Anterior cingulate cortex (tissue), 58 donors: ENCODE data around the gene FRRS1L.

Experiments used
- DNase-seq, 58 donors: peaks; one replicate each; lab custom pipeline; 2025; lab: John Stamatoyannopoulos, UW

Gene FRRS1L

DNA sequence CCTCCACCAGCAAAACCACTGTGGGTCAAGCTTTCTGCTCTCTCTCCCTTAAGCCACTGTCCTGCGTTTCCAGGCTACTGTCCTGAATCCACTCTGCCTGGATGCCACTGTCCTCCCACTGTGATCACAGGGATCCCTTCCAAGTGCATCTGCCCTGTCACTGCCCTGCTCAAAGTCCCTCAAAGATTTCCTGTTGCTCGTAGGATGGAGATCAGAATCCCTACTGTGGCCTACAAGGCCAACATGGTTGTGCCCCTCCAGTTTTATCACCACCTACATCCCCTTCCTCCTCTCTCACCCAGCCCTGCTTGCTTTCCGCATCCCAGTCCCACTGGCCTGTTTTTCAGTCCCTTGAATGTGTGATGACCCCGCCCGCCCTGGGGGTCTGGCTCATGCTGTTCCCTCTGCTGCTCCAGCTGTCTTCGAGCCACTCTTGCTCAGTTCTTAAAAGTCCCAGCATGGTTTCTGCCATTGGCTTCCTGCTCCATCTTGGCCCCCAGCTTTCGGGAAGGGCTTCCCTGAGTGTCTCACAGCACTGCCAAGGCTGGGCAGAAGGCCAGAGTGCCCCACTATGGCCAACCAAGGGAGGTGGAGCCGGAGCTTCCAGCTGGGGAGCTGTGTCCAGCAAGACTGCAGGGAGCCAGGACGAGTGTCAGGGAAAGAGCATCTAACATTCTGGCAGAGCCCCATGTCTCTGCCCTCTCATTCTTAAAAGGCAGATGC, 12.9 kb upstream of the FRRS1L start:
- peak in 48 of 58 donors; percentile 5 to 80 (median 38) for DNase-seq

DNA sequence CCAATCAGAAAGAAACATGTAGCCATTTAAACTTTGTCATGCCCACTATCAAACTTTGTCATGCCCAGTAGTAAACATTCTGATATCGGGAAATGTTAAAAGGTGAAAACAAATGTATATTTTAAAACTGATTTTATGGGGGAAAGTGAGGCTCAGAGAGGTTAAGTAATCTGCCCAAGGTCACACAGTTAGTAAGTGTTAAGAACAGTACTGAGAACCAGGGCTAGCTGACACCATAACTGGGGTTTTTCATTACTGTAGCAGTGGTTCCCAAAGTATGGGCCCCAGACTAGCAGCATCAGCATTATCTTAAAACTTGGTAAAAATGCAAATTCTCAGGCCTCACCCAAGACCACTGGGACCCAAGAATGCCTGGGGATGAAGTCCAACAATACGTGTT, 9.9 kb upstream of the FRRS1L start:
- DNase-seq: no peak

DNA sequence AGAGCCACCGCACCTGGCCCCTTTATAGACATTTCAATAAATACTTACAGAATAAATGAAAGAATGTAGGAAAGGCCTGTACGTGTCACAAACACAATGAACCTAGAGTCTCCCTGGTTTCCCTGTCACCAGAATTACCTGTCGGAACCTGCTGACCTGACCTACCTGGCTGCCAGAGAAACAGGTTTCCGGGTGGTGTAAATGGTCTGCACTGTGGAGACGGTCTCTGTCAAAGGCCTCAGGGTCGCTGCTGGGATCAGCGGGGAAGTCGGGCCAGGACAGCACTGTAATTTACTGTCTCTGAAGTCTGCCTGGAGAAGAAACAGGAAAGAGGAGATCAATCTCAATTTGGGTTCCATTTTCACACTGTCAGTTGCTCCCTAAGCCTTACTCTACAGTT, 9.3 kb upstream of the FRRS1L start:
- DNase-seq: no peak

DNA sequence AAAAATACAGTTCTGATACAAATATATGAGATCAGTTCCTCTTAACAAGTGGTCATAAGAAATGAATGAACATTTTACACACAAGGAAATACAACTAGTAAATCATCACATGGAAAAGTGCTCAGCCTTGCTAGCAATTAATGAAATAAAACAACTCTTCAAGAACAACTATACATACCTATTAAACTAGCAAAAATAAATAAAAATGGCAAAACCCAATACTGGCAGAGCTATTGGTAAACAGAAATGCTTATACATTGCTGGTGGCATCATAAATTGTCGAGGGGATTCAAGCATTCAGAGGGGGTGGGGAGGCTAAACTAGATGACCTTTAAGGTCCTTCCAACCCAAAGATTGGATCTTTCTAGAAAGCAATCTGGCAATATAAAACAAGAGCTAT, 5.9 kb upstream of the FRRS1L start:
- no peak for DNase-seq

DNA sequence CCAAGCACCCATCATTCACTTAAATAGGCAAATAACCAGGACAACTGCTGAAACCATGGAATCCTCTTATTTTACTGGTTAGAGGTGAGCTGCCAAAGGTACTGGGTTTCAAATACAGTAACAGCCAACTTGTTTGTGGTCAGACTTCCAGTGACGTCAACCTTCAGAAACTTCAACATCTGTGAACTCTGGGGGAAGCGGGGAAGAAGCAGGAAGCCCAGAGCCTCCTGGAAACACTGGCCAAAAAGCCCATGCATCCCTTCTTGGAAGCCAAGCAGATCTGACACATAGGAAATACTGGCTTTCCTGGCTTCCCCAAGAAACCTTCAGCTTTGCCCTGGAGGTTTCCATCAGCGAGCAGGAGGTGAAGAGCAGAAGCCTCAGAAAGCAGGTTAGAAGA, 4.9 kb upstream of the FRRS1L start:
- DNase-seq: no peak

DNA sequence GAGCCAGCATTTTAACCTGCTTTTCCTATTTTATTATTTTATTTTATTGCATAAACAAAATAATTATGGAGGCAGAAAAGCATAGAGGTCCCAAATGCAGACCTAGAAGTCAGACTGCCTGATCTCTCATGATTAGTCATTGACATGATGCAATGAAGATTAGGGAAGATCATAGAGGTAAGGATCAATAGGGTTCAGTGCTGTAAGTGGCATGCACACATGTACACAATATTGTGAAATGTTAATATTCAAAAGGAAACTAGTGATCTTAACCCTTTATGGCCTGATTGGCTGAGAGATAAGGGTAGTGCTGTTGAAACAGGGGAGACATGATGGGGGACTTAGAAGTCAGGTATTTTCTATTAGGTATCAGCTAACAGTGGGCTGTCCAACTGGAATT, 1.1 kb upstream of the FRRS1L start:
- DNase-seq: no peak

DNA sequence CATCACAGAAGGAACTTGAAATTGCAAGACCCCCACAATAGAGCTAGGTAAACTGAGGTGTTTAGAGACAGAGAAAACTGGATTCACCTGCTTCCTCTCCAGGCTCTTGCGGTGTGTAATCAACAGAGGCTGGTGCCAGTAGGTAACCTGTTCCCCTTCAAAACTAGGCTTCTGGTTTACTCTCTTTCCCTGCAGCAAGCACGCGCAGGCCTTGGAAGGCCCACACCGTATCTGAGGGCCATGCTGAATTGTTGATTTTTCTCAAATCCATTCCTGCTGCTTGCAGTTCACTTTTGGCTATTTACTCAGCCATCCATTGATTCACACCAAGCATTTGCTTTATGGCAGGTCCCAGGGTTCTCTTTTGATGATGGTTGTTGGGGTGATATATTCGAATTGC, 667 bp upstream of the FRRS1L start:
- DNase-seq: peak in 1 of 58 donors; percentile 15

DNA sequence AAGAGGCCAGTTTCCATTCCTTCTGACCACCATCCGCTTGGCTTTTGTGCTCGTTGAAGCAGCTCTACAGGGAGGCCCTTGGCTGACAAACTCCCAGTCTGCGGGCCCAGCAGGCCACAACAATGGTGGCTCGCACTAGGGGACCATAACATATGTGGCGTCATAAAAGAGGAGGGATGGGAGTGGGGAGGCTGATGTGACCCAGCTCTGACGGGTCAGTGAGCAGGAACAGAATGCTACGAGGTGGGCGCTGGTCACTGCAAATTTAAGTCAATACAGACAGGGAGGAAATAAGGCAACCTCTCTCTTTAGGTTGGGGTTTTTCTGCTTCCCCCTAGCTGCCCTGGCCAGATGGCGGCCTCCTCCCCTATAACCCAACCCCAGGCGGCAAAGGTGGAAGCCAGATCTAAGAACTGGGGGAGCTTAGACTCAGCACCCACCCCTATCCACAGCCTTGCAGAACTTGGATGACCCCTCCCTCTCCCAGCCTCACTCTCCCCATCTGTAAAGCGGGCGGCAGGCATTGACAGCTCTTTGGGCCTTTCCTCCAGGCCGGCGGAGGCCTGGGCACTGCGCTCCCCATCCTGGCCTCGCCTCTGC, 778 bp downstream of the FRRS1L start:
- DNase-seq: peak in 1 of 58 donors; percentile 8

DNA sequence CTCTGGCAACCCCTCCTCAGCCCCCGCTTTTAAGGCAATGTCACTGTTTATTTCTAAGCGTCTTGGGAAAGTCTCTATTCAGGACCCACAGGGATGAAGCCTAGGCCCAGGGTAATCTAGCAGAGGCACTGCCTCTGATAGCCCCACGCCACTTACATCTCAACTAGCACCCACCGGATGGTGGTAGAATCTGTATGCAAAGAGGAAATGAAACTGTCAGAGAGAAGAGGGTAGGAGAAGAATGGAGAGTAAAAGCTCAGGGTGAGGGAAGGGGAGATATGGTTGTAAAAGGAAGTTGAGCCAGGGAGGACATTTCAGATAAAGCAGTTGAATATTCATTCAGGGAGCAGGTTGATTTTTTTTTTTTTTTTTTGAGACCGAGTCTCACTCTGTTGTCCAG, 3.0 kb downstream of the FRRS1L start:
- DNase-seq: no peak

DNA sequence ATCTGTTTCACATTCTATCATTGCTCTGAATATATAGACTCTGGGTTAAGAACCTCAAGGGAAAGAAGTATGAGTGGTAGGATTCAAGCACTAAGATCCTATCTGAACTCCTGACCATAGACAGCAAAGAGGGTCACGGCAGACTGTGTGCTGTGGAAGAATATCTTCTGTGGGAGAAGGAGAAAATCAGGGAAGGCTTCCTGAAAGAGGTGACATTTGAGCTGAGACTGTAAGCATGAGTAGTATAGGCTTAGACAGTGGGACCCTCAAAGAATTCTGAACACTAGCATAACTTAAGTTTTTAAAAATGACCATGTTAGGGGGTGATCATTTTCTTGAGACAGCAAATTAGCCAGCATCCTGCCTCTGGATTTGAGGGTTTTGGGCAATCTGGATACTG, 3.9 kb downstream of the FRRS1L start:
- DNase-seq: no peak

DNA sequence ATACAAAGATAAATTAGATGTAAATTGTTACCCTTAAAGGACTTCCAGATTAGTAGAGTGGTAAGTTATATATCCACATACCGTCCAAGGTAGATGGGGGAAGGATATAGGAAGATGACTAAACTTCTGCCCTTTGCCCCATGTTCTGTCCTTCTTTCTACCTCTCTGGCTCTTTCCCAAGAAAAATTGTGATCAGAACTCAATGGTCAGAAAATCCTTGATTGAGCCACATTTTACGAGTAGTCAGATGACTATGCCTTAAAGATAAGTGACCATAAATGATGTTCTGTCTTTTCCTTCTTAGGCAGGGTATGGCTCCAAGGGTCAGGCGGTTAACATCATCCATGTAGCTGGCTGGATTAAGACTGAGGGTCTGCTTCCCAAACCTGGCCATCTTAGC, 4.4 kb downstream of the FRRS1L start:
- DNase-seq: no peak

DNA sequence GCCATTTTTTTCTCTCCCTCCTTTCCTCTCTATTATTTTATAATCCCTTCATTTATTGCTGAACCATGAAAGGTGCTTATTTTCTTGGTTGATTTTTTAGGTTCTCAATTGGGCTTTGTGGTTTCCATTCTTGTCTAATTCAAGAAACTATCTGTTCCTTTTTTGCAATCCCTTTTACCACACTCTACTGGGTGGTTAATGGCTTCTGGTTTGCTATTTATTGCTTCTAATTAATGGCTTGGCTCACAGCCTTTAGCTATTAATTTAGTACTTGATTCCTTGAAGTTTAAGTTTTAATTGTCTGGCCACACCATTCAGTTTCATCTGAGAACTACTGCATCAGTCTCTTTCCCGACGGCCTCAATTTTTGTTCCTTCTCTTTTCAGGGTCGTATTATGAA, 5.6 kb downstream of the FRRS1L start:
- no peak for DNase-seq

DNA sequence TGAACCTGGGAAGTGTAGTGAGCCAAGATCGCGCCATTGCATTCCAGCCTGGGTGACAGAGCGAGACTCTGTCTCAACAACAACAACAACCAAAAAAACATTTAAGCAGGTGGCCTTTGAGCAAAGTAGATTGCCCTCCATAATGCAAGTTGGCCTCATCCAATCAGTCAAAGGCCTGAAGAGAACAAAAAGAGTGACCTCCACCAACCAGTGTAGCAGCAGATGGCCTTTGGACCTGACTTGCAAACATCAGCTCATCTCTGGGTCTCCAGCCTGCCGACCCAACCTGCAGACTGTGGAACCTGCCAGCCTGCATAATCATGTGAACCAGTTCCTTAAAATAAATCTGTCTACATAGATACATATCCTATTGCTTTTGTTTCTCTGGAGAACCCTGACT, 7.5 kb downstream of the FRRS1L start:
- no peak for DNase-seq

DNA sequence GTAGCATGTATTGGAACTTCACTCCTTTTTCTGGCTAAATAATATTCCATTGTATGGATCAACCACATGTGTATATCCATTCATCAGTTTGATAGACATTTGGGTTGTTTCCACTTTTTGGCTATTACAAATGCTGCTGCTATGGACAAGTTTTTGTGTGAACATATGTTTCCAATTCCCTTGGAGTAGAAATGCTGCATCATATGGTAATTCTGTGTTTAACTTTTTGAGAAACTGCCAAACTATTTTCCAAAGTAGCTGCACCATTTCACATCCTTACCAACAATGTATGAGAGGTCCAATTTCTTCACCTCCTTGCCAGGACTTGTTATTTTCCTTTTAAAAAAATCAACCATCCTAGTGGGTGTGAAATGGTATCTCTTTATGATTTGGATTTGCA, 8.4 kb downstream of the FRRS1L start:
- no peak for DNase-seq

DNA sequence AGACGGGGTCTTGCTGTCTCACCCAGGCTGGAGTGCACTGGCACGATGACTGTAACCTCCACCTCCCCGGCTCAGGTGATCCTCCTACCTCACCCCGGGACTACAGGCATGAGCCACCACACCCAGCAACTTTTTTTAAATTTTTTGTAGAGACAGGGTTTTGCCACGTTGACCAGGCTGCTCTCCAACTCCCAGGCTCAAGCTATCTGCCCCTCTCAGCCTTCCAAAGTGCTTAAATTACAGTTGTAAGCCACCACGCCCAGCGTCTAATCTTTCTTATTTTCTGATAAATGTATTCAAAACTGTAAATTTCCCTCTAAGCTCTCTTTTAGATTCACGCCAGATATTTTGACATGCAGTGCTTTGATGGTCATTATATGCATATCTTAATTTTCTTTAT, 10.3 kb downstream of the FRRS1L start:
- no peak for DNase-seq

DNA sequence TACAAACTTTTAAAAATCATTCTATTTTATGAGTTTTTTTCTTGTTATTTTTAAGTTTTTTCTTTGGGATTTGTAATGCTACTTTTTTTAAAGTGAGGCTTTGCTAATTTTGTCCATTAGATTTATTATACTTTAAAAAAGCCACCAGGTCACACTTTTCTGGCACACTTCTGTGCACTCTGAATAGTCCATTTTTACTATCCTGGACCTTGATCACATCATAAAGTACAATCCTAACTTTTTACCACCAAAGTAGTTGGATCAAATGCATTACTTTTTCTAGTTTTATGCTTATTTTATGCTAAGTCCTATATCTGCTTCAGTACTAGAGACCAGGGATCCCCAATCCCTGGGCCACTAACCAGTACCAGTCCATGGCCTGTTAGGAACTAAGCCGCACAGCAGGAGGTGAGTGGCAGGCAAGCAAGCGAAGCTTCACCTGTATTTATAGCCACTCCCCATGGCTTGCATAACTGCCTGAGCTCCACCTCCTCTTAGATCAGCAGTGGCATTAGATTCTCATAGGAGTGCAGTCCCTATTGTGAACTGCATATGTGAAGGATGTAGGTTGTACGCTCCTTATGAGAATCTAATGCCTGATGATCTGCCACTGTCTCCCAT, 16.0 kb downstream of the FRRS1L start:
- no peak for DNase-seq

DNA sequence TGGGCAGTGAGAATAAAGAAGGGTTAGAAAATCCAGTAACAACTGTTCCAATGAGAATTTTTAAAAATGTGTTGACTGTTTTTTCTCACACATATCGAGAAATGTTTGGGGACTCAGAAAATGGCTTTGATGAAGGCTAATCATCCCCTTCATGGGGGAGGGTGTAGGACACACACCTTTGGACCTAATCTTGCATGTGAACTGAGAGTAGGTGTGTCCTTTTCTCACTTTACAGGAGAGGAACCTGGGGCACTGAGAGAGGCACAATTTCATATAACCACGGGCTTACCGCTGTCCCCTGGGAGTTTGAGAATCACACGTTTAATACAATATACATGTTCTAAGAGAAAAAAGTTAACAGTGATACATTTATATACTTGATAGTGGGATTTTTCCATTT, 17.3 kb downstream of the FRRS1L start:
- no peak for DNase-seq

DNA sequence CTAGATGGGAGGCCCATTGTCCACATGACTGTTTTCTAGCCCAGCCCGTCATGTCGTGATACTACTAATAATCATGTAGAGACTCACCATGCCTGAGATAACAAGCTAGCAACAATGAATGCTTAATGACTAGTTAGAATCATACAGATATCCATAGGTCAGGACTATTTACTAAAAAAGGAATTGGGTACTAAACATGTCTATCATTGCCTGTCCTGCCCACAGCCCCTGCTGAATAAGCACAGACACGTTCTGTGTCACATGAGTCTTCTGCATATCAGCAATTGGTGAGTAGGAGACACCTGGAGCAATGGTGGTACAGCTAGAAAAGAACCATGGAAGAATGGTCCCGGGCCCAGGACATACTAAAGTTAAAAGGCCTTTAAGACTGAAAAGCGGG, 18.0 kb downstream of the FRRS1L start:
- DNase-seq: no peak

DNA sequence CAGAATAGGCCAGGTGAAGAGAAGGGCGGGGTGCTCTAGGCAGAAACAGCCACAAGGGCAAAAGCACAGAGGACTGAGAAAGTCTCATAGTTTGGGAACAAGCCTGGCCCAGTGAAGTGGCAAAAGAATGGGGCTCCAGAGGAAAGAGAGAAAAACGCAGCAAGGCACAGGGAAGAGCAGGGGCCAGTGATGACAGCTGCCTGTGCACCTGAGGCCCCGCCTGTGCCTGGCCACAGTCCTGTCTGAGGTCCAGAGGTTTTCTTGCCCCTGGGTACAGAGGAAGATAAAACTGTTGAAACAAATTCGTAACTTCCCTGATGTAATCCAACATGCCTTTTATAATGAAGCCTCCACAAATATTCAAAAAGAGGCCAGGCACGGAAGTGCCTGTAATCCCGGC, 22.0 kb downstream of the FRRS1L start:
- DNase-seq: no peak

DNA sequence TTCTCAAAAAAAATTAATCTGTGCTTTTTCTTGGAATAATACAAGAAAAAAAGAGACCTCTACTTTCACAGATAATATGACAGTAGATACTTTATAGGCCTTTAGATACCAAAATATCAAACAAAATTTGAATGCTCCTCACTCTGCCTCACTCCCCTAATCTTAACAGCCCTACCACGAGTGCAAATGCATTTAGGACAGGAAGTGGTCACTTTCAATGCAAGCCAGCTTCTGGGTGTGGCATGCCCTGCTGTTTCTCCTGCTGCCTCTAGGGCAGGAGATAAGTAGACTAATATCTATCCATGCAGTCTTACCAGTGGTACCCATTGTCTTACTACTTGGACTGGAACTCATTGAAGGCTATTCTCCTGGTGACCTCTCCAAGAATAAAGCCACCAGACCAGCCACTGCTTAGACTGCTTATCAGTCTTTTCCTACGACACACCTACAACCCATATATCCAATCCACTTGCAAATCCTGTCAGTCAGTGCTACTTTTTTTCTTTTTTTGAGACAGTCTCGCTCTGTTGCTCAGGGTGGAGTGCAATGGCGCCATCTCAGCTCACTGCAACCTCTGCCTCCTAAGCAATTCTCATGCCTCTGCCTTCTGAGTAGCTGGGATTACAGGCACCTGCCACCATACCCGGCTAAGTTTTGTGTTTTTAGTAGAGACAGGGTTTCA, 23.0 kb downstream of the FRRS1L start:
- no peak for DNase-seq

DNA sequence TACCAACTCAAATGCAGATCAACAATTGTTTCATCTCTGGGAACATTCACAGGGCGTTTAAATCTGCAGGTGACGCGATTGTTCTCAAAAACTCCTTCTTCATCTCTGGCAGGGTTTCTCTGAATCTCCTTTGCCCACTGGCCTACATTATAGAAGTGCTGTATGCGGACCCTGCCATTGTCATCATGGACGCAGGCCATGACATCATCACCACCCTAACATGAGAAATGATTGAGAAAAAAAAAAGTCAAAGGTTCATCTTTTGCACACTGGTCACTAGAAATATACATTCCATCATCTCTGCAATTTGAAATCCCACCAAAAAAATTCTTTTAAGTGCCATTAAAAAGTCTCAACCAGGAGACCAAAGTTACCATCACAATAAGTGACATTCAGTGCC, 25.7 kb downstream of the FRRS1L start:
- DNase-seq: no peak

DNA sequence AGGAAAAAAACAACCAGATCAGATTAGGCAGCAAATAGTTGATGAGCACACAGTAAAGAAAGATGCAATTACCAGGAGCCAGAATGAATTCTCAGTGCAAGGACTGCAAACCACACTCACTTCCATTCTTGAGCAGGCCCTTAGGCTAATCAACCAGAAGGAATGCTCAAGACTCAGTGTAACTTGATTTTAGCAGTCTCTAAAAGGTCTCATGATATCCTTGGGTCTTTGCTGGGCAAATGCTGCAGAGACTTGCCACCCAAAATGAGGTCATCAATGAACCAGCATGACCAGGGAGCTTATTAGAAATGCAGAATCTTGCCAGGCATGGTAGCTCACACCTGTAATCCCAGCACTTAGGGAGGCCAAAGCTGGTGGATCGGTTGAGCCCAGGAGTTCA, 27.2 kb downstream of the FRRS1L start:
- DNase-seq: no peak
